Activated CD4-positive, alpha-beta T cell treated with anti-CD3 and anti-CD28 coated beads, Interleukin-2, amount 10 ng/mL, durations not matched to agents 24 days and 14 days (primary cell): ENCODE data around the gene DEFB108B. TPM values are rescaled to one million over a fixed set of nuclear protein-coding genes. Genes with fewer than 3 reads are reported as not detected.
"Not testable (repeated sequence)": the region's sequence is repeated elsewhere in the genome, so short reads cannot be mapped to it uniquely, and the experiment has no call there.

Source experiments
- DNase-seq: peaks from one replicate; pipeline ENCODE4 v3.0.0; 2022
- H3K27ac Mint-ChIP-seq: one replicate; pipeline ENCODE4 v1.8.0; 2022; ENCODE audit warnings: mild to moderate bottlenecking, mixed read lengths
- H3K27me3 Mint-ChIP-seq: one replicate; pipeline ENCODE4 v1.8.0; 2022; ENCODE audit warnings: mixed read lengths
- H3K36me3 Mint-ChIP-seq: one replicate; pipeline ENCODE4 v1.8.0; 2022; ENCODE audit warnings: low read depth, mild to moderate bottlenecking, mixed read lengths
- H3K4me1 Mint-ChIP-seq: one replicate; pipeline ENCODE4 v1.8.0; 2021; ENCODE audit warnings: mixed read lengths
- H3K4me3 Mint-ChIP-seq: one replicate; pipeline ENCODE4 v1.8.0; 2022; ENCODE audit warnings: mild to moderate bottlenecking, moderate library complexity, mixed read lengths
- H3K9me3 Mint-ChIP-seq: one replicate; pipeline ENCODE4 v1.8.0; 2021; ENCODE audit warnings: mixed read lengths
- intact Hi-C: fragments of 100-400 bp; cut with micrococcal nuclease; formaldehyde crosslinking; loops from one replicate; pipeline ENCODE4 v1.15.1; 2023
- total RNA-seq: library from RNA; stranded (reverse); gene quantifications from 2 replicates; pipeline ENCODE4 v1.2.3, GENCODE V29; 2022

DEFB108B gene, protein sequence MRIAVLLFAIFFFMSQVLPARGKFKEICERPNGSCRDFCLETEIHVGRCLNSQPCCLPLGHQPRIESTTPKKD
- not detected in 2 replicates for total RNA-seq

DNA sequence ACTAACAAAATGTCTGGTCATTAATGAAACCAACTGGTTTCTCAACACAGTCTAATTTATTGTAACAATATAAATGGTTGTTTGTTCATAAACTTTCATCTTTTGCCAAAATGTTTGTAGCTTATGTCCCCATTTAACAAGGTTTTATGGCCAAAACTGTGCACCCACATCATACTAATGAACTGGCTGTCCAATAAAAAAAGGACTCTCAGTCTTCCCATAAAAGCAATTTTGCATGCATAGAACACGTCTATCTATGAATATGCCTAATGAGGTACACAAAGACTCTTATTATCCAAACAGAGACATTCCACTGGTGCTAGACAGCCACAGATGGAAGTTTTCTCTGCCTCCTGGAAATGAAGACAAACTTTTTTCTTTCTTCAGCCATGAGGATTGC is at the start of gene DEFB108B:
TSS of gene DEFB108B (plus strand) at position 390 of the 400 bp plus-strand sequence. CDS start at position 390, 0 bp downstream.
- intact Hi-C loops, DNase-seq, H3K4me1 Mint-ChIP-seq, H3K9me3 Mint-ChIP-seq, H3K27ac Mint-ChIP-seq, H3K36me3 Mint-ChIP-seq, H3K27me3 Mint-ChIP-seq, H3K4me3 Mint-ChIP-seq: not testable (repeated sequence)

DNA sequence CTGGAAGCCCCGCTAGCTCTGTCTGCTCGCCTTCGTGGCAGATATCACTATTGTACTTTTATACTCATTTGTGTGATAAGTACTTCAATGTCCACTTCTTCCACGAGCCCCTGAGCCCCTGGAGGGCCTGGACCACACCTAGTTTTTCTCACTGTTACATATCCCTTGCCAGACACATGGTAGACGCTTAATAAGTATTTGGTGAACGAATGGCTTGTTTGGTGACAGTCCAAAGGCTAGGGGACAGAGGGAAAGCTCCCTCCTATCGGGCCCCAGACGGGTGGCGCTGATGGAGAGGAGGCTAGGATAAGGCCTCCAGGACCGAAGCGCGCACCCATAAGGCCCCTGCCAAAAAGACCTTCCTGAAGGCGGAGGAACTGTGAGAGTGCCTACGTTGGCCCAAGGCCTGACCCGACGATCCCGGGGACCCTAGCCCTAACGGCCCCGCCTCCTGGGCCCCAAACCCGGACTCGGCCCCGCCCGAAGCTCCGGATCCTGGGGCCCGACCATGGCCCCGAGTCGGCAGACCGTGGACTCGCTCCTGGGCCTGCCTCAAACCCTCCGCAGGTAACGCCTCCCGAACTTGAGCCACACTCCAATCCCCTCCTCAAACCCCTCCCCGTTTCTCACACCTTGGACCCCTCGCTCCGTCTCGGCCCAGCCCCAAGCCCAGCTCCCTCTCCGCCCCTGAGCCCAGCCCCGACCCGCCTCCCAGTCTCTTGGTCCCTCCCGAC is 46.7 kb upstream of the DEFB108B start:
- DNase-seq, H3K9me3 Mint-ChIP-seq: not testable (repeated sequence)

DNA sequence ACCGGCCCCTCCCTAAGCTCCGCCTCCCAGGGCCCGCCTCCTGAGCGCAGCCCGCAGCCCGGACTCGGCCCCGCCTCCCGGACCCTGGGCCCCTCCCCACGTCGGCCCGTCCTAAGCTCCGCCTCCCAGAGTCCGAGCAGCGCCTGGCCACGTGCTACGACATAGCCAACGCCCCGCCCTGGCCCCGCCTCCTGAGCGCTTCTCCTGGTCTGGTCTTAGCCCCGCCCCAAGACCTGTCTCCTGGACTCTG is 46.2 kb upstream of the DEFB108B start:
- not testable (repeated sequence) for H3K27me3 Mint-ChIP-seq, H3K9me3 Mint-ChIP-seq, H3K36me3 Mint-ChIP-seq
- H3K4me1 Mint-ChIP-seq = peaks cover 16% of the 10 kb centered on the region
- H3K27ac Mint-ChIP-seq = peak overlapping the region; percentile 91
- peak overlapping the region; percentile 91 for H3K4me3 Mint-ChIP-seq
- peak; percentile 99 for DNase-seq
- intact Hi-C loops = loop anchor here (1.0 to 10.0 kb wide), 5 partner anchors 26 to 648 kb away; partner anchors contain the start of genes CLPB, DHCR7, LRRC51 and NUMA1

More for the DNA sequence above, 46.7 kb upstream of the DEFB108B start:
- not testable (repeated sequence) for H3K36me3 Mint-ChIP-seq, H3K27me3 Mint-ChIP-seq
- Mint-ChIP-seq H3K27ac (peak overlapping the region; percentile 84), H3K4me1 (peaks cover 16% of the 10 kb centered on the region), H3K4me3 (peak overlapping the region; percentile 91)
- intact Hi-C loops = loop anchor here (2.0 to 10.0 kb wide), 4 partner anchors 27 to 649 kb away; partner anchors contain the start of genes CLPB, DHCR7, LRRC51 and NUMA1

DNA sequence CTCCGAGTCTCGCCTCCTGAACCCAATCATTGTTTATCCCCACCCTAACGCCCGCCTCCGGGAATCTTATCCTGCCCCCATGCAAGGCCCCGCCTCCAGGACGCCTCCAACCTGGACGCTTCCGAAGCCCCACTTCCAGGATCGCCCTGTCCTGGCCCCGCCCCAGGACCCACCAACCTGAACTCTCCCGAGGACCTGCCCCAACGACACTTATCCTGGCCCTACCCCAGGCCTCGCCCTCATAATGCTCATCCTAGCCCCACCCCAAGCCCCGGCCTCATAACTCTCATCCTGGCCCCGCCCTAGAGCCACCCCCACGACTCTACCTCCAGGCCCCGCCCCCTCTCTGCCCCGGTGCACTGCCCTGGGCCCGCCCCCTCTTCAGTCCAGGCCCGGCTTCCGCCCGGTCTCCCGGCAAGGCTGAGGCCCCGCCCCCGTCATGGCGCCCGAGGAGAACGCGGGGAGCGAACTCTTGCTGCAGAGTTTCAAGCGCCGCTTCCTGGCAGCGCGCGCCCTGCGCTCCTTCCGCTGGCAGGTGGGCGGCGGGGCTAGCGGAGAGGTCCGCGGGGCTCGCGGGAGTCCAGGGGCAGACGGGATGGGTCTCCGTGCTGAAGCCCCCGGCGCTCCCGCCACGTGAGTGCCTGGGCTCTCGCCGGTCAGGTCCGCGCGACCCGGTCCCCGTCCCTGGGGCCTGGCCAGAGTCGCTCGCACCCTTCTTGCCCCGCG is 45.7 kb upstream of the DEFB108B start:
- DNase-seq = peak; percentile 98
- Mint-ChIP-seq H3K27ac (peak overlapping the region; percentile 91), H3K4me1 (peaks cover 16% of the 10 kb centered on the region), H3K9me3 (no peaks in the 10 kb centered on the region), H3K36me3 (peaks cover 1% of the 10 kb centered on the region), H3K4me3 (peak overlapping the region; percentile 91), H3K27me3 (no peaks in the 10 kb centered on the region)
- intact Hi-C loops = loop anchor here (1.0 to 10.0 kb wide), 5 partner anchors 26 to 648 kb away; partner anchors contain the start of genes CLPB, DHCR7, LRRC51 and NUMA1

DNA sequence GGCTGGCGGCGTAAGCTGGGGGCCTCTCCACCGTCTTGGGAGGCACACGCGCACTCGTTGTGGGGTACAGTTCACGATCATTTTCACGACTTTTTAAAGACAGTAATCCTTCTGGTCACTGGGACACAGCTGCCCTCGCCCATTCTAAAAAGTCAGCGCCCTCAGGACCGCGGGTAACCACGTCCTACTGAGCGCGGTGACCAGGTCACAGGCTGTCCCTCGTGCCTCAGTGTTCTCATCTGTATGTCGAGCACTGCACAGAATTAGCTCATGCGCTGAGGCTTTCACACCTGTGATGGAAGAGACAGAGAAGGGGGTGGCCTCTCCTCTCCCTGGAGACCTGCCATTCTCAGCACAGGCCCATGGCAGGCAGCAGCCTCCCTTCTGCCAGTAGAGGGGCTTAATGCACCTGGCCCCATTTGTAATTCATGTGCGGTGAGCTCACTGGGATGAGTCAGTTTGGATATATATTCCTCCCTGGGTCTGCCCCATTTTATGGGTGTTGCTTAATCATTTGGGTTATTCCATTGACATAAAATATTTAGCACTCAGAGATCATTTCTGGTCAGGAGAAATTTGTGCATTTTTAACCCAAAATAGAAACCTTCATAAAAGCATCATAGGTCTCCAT is 45.1 kb upstream of the DEFB108B start:
- Mint-ChIP-seq H3K27ac (peak overlapping the region; percentile 91), H3K4me3 (peak overlapping the region; percentile 91), H3K4me1 (peaks cover 20% of the 10 kb centered on the region)
- H3K27me3 Mint-ChIP-seq, H3K36me3 Mint-ChIP-seq, H3K9me3 Mint-ChIP-seq: not testable (repeated sequence)
- peak; percentile 73 for DNase-seq
- intact Hi-C loops = loop anchor here (1.0 to 10.0 kb wide), 5 partner anchors 25 to 647 kb away; partner anchors contain the start of genes CLPB, DHCR7, LRRC51 and NUMA1

DNA sequence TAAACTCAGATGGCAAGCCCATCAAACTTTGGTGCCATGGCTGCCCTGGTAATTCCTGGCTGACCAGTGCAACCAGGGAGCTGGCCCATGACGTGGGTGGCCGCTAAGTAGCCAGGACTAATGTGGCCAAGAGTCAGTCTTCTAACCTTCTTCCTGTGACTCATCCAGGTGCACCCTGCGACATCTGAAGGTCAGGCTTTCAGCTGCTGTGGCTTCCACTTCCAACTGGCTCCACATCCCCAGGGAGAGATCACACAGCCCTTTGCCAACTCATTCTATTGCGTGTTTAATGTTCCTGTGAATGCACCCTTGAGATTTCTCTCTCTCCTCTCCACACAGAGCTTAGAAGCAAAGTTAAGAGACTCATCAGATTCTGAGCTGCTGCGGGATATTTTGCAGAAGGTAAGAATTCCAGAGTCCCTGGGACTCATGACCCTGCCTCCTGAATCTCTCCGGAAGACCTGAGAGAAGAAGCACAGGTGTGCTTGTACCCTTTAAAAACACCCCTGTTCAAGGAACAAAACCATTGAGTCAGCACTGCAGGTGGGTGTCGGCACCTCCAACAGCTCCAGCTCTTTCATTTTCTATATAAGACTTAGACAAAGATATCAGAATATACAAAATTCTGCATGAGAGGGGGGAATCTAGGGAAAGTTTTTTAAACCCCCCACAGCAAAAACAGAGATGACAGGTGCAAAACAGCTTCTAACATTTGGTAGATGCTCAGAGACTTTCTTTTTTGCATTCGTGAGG is 43.4 kb upstream of the DEFB108B start:
- H3K27ac Mint-ChIP-seq, DNase-seq: not testable (repeated sequence)

DNA sequence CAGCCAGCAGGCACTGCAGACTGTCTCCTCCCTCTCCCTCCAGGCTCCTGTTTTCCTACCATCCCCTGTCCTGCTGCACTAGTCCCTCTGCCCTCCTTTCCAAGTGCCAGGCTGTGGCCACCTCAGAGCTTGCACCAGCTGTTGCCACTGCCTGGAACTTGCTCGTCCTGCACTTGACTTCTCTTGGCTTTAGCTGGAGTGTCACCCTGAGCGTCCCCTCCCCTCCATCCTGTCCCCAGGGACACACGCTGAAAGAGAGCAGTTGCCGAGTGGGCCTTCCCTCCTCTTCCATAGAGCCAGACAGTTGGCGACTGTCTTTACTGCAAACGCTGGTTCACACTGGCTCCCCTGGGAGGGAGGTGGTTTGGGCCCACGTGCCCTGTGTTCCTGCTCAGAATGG is 41.9 kb upstream of the DEFB108B start:
- DNase-seq, H3K36me3 Mint-ChIP-seq, H3K9me3 Mint-ChIP-seq, H3K4me3 Mint-ChIP-seq, H3K27ac Mint-ChIP-seq, intact Hi-C loops, H3K27me3 Mint-ChIP-seq: not testable (repeated sequence)
- peaks cover 20% of the 10 kb centered on the region for H3K4me1 Mint-ChIP-seq

More for the DNA sequence above, 43.4 kb upstream of the DEFB108B start:
- peaks cover 20% of the 10 kb centered on the region for H3K4me1 Mint-ChIP-seq
- not testable (repeated sequence) for H3K36me3 Mint-ChIP-seq, H3K9me3 Mint-ChIP-seq, H3K4me3 Mint-ChIP-seq, H3K27me3 Mint-ChIP-seq
- intact Hi-C loops = loop anchor here (10.0 kb wide), 1 partner anchor 345 kb away; the partner anchor contains the start of gene DHCR7

DNA sequence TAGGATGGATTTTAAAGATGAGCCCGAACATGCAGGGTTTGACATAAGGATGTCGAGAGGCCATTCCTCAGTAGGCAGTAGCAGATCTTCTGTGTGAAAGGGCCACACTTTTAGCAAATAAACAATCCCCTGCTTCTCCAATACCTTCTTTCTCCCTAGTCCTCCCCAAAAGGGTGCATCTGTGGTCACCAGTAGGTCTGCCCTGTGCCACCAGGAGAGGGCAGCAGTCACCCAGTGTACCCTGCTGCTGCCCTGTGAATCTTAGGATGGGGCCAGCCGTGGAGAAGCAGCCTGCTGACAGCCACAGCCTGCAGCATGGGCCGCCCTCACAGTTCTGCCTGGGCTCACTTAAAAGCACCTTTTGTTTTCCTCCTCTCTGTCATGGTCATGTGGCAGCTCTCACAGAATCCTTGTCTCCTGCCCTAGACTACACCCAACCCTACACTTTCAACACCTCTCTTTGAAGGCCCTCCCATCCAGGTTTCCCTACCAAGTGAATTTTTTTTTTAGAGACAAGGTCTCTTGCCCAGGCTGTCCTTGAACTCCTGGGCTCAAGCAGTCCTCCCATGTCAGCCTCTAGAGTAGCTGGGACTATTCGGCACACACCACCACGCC is 40.3 kb upstream of the DEFB108B start:
- H3K27me3 Mint-ChIP-seq, H3K4me3 Mint-ChIP-seq, H3K27ac Mint-ChIP-seq, H3K9me3 Mint-ChIP-seq, H3K36me3 Mint-ChIP-seq, intact Hi-C loops: not testable (repeated sequence)
- peak; percentile 87 for DNase-seq
- peaks cover 20% of the 10 kb centered on the region for H3K4me1 Mint-ChIP-seq

DNA sequence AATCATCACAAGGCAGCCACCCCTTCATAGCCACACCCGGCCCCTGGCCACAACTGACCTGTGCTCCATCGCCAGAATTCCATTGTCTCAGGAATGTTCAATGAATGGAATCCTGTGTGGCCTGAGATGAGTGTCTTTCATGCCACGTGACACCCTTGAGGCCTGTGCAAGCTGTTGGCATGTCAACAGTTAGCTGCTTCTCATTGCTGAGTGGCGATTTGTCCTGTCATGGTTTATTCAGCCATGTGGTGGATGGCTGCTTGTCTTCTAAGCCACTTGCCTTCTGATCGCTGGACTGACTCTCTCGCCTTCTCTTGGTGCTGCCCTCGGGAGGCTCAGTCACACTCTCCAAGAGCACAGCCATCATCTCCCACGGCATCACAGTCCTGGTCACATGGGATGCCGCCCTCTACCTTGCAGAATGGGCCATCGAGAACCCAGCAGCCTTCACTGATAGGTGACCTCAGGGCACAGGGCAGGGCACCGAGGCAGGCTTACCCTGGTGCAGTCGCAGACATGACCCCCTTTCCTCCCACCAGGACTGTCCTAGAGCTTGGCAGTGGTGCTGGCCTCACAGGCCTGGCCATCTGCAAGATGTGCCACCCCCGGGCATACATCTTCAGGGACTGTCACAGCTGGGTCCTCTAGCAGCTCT is 38.5 kb upstream of the DEFB108B start:
- peak overlapping the region; percentile 8 for H3K27ac Mint-ChIP-seq
- H3K27me3 Mint-ChIP-seq = not testable (repeated sequence)

DNA sequence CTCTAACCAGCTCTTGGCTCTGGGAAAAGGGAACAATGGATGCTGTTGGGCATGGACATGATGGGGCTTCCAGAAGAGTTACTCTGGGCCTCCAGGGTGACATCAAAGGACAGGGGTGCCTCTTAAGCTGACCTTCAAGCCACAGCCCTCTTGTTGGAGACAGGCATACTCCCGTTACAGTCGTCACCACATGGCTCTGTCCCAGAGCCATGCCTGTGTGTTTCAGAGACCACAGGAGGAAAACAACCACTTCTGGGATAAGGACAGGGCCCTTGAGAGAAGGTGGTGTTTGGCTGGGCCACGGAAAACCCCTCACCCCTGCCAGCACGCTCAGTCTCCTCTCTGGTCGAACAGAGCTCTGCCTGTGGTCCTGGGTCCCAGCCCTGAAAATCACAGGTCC is 37.8 kb upstream of the DEFB108B start:
- intact Hi-C loops, H3K4me3 Mint-ChIP-seq, H3K9me3 Mint-ChIP-seq, H3K27me3 Mint-ChIP-seq, H3K36me3 Mint-ChIP-seq, H3K4me1 Mint-ChIP-seq, DNase-seq, H3K27ac Mint-ChIP-seq: not testable (repeated sequence)

More for the DNA sequence above, 38.5 kb upstream of the DEFB108B start:
- H3K4me1 Mint-ChIP-seq, H3K36me3 Mint-ChIP-seq, H3K9me3 Mint-ChIP-seq, intact Hi-C loops, DNase-seq, H3K4me3 Mint-ChIP-seq: not testable (repeated sequence)

DNA sequence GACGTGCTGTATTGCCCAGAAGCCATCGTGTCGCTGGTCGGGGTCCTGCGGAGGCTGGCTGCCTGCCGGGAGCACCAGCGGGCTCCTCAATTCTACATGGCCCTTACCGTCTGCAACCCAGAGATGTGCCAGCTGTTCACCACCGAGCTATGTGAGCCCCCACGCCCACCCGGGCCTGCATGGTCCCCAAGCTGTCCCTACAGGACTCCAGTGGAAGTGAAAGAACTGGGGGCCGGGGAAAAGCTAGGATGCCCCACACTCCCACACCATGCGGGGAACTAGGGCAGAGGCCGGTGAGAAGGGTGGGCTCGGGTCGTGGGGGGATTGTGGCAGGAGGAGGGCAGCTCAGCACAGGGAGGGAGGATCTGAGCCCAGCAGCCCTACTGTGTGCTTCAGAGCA is 37.0 kb upstream of the DEFB108B start:
- H3K9me3 Mint-ChIP-seq, DNase-seq, H3K27ac Mint-ChIP-seq, H3K27me3 Mint-ChIP-seq, intact Hi-C loops, H3K4me3 Mint-ChIP-seq, H3K36me3 Mint-ChIP-seq, H3K4me1 Mint-ChIP-seq: not testable (repeated sequence)

DNA sequence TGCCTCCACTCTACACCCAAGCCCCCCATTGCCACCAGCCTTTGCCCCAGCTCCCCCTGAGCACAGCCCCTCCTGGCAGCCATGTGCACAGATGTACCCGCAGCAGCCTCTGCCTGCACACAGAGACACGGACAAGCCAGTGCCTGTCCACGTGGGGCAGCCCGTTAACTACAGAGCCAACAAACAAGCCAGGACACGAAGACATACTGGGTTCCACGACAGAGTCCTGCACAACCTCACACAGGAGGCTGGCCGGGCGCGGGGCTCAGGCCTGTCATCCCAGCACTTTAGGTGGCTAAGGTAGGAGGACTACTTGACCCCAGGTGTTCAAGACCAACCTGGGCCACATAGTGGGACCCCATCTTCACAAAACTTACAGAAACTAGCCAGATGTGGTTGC is 36.2 kb upstream of the DEFB108B start:
- H3K36me3 Mint-ChIP-seq, H3K4me1 Mint-ChIP-seq, intact Hi-C loops, H3K4me3 Mint-ChIP-seq, H3K9me3 Mint-ChIP-seq, H3K27me3 Mint-ChIP-seq, H3K27ac Mint-ChIP-seq, DNase-seq: not testable (repeated sequence)
